HEK293 (cell line): Measurements from ENCODE around the gene ATP10A.

Source experiments
- HOXA7 ChIP-seq: sonication (generic); formaldehyde crosslinking; IDR thresholded peaks from 2 replicates; pipeline ENCODE4 v1.8.1; 2022; ENCODE audit warnings: missing genetic modification reagents, borderline replicate concordance
- YY1 ChIP-seq: fragments of 450-650 bp; formaldehyde crosslinking; IDR thresholded peaks from 2 replicates; pipeline ENCODE4 v1.5.1; 2018; ENCODE audit warnings: missing biosample characterization, missing genetic modification characterization
- ZNF692 ChIP-seq: fragments of 450-650 bp; formaldehyde crosslinking; IDR thresholded peaks from 2 replicates; pipeline ENCODE4 v1.5.1; 2016; ENCODE audit warnings: missing biosample characterization, missing genetic modification characterization

GRCh38 chr15:25812073-25812472, 51.1 kb downstream of the ATP10A start:
- TF ChIP-seq HOXA7 (CRISPR knock-in tag) (no peak), ZNF692 (tag by site-specific recombination) (no peak), YY1 (tag by site-specific recombination) (no peak)
